GM12874 (cell line): ENCODE data around the gene SLC39A13.

Experiments used
- TF ChIP-seq, protein P1 (sequence below): IDR thresholded peaks from 2 replicates; pipeline ENCODE4 v1.5.1; 2011; ENCODE audit warnings: low read depth, mild to moderate bottlenecking, control low read depth, low read length, moderate library complexity; ENCODE audit not compliant: insufficient read depth

The SLC39A13 gene

DNA sequence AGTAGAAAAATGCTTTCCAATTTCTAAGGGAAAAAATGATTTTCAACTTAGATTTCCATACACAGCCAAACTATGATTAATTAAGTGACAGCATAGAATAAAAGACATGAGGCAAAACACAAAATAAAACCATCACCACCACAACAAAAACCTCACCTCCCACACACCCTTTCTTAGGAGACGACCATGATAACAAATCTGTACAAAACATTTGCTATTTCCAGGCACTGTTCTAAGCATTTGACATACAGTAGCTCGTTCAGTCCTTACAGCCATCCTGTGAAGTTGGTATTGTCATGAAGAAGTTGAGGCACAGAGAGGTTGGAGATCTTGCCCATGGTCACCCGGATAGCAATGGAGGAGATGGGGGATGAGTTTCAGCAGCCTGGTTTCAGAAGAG, 38.7 kb upstream of the SLC39A13 start:
- TF ChIP-seq, protein P1, sequence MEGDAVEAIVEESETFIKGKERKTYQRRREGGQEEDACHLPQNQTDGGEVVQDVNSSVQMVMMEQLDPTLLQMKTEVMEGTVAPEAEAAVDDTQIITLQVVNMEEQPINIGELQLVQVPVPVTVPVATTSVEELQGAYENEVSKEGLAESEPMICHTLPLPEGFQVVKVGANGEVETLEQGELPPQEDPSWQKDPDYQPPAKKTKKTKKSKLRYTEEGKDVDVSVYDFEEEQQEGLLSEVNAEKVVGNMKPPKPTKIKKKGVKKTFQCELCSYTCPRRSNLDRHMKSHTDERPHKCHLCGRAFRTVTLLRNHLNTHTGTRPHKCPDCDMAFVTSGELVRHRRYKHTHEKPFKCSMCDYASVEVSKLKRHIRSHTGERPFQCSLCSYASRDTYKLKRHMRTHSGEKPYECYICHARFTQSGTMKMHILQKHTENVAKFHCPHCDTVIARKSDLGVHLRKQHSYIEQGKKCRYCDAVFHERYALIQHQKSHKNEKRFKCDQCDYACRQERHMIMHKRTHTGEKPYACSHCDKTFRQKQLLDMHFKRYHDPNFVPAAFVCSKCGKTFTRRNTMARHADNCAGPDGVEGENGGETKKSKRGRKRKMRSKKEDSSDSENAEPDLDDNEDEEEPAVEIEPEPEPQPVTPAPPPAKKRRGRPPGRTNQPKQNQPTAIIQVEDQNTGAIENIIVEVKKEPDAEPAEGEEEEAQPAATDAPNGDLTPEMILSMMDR = no peak

- TF ChIP-seq, protein P1 = no peak
Observed at GRCh38 chr11:47372422-47372821, 36.0 kb upstream of the SLC39A13 start.

DNA sequence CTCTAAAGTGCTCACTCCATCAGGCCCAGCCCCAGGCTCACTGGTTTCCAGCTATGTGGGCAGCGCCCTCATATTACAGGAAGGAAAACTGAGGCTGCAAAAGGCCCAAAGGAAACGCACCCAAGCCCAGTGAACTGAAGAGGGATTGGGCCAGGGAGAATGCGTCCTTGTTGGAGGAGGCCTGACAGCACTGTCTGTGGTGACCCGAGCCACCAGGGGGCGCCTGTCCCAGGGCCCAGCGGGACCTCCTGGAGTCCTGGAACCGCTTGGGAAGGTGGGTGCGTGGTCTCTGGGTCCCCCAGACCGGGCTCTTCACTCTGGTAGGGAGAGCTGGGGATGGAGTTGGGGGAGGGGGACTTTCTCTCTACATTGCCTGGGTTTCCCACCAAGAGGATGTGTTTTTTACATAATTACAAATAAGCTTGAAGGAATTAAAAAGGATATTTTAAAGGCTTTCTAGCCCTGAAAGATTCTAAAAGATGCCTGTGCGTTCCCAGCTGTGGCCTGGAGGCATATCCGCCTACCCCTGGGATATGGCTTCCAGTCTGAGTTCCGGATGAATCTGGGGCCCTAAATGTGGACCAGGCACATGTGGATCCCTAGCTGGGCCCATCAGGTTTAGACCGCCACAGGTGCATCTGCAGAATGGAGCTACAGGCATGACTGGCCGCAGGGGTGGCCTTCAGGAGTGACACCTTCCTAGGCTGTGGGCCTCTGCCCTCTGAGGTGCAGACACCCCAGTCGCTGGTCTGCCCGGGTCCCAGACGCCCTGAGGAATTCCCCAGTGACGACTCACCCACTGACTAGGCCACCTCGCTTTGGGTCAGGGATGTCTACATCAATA, 34.3 kb upstream of the SLC39A13 start:
- TF ChIP-seq, protein P1 = peak; percentile 97

DNA sequence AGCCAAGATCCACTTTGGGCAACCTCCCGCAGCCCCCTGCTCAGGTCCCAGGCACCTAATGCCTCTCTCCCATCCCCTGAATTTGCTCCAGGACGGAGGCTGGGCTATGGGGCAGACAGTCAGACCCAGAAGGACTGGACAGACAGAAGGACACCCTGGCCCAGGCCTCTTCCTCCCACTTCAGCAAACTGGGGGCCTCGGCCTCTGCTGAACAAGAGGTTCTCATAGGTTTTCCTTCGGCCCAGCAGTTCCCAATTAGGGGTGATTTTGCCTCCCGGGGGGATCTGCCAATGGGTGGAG, 33.7 kb upstream of the SLC39A13 start:
- TF ChIP-seq, protein P1 = no peak

DNA sequence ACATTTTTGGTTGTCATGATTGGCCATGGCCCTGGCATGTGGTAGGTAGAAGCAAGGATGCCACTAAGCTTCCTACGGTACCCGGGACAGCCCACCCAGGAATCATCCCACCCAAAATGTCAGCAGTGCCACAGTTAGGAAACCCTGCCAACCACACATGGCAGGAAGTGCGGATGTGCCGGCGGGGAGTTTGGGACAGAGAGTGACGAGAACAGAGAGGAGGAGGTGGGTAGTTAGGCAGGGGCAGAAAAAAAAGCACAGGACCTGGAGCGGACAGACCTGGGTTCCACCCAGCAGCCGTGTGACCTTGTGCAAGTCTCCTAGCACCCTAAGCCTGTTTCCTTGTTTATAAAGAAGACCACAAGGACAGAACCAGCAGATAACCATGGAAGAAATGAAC, 33.4 kb upstream of the SLC39A13 start:
- TF ChIP-seq, protein P1 = no peak

GRCh38 chr11:47375546-47376085, 32.8 kb upstream of the SLC39A13 start:
- TF ChIP-seq, protein P1 = no peak

DNA sequence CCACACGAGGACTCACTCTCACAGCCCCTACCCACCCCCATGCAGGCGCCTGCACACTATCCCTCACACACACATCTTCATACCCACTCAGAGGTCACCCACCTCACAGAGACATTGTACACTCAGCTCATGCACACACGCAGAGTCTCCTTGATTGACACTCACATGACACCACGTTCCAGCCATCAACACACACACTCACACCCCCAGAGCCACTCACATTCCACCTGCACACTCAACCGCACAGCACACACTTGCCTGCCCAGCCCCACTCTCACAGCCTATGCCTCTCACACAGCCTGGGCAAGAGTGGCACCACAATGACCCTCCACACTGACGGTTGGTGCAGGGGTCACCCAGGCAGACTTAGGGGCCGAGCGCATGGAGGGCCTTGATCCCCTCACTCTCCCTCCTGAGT, 32.3 kb upstream of the SLC39A13 start:
- TF ChIP-seq, protein P1 = no peak
